Stomach (tissue), 9 donors: ENCODE results near the gene PRODH. TPM values are rescaled to one million over a fixed set of nuclear protein-coding genes. Genes with fewer than 3 reads are reported as not detected.

ENCODE experiments used
- DNase-seq, 2 donors: peaks; one replicate each; pipeline versions ENCODE4 v3.0.0 to v3.0.0-alpha.2; 2013 to 2019
- H3K27ac ChIP-seq, 5 donors: fragments of 200-600 bp in 4 of 5; sonication (generic) in 4 of 5; one replicate each; pipeline ENCODE4 v1.5.1; 2013 to 2019; ENCODE audit warnings: mild to moderate bottlenecking in 1 of 5, moderate library complexity in 1 of 5
- H3K27me3 ChIP-seq, 3 donors: fragments of 200-600 bp; sonication (generic); one replicate each; pipeline ENCODE4 v1.5.1; 2017 to 2019; ENCODE audit warnings: mixed run types in 1 of 3
- H3K36me3 ChIP-seq, 4 donors: fragments of 200-600 bp; sonication (generic); 1 replicate in 3 of 4; 2 replicates in 1 of 4; pipeline ENCODE4 v1.5.1; 2016 to 2019
- H3K4me1 ChIP-seq, 4 donors: fragments of 200-600 bp; sonication (generic); one replicate each; pipeline ENCODE4 v1.5.1; 2016 to 2019
- H3K4me3 ChIP-seq, 4 donors: fragments of 200-600 bp; sonication (generic) in 3 of 4; one replicate each; pipeline ENCODE4 v1.5.1; 2016 to 2019; ENCODE audit warnings: mild to moderate bottlenecking in 1 of 4
- H3K9me3 ChIP-seq, 4 donors: fragments of 200-600 bp; sonication (generic); one replicate each; pipeline ENCODE4 v1.5.1; 2016 to 2019
- EP300 ChIP-seq: sonication (generic); formaldehyde crosslinking; IDR thresholded peaks from one replicate; pipeline ENCODE4 v1.6.1; 2017; ENCODE audit warnings: antibody characterized with exemption
- POLR2A ChIP-seq, 4 donors: fragments of 450-650 bp; IDR thresholded peaks; one replicate each; pipeline ENCODE4 v1.6.1; 2016; ENCODE audit warnings: antibody characterized with exemption in 4 of 4, control low read depth in 2 of 4, mild to moderate bottlenecking in 1 of 4, moderate library complexity in 1 of 4
- POLR2AphosphoS5 ChIP-seq, 3 donors: sonication (generic); formaldehyde crosslinking; IDR thresholded peaks; one replicate each; pipeline ENCODE4 v1.6.1; 2016; ENCODE audit warnings: antibody characterized with exemption in 3 of 3
- WGBS, 5 donors: extraction: QIAGEN DNeasy Blood & Tissue Kit in 3 of 5; methylation state at CpG; one replicate each; pipeline versions ENCODE4 v1.1.5 to v1.1.7; 2013 to 2018; 5-methylcytosine and 5-hydroxymethylcytosine counted together
- intact Hi-C: fragments of 100-400 bp; cut with DNase I; formaldehyde crosslinking; loops from one replicate; pipeline ENCODE4 v1.15.1; 2023; ENCODE audit warnings: low total_unique reads
- polyA plus RNA-seq, 3 donors: library from polyadenylated mRNA; stranded (reverse); fragments of 200-250 nt; gene quantifications; one replicate each; pipeline ENCODE4 v1.2.3, GENCODE V29; 2013
- total RNA-seq, 5 donors: library from RNA; depleted of rRNA; stranded (reverse); fragments of >200 nt; gene quantifications; one replicate each; pipeline versions ENCODE4 v1.1.0 to v1.2.3, GENCODE V29; 2014 to 2016
- TF ChIP-seq, protein P1 (sequence below), 7 experiments: fragments of 450-650 bp in 4 of 7; fragments of 200-600 bp in 3 of 7; sonication (generic) in 3 of 7; IDR thresholded peaks; one replicate each; pipeline ENCODE4 v1.5.1; 2016 to 2019; ENCODE audit warnings: antibody characterized with exemption in 7 of 7, control low read depth in 2 of 7, mild to moderate bottlenecking in 1 of 7
- donor health status: healthy with polysubstance abuse.
- donor health status: Bipolar disorder and iron deficiency.
- donor health status: healthy.

Gene PRODH
- total and polyA plus RNA-seq, 8 donors: 0.19 to 240 (median 2.1) TPM; not detected in 2

DNA sequence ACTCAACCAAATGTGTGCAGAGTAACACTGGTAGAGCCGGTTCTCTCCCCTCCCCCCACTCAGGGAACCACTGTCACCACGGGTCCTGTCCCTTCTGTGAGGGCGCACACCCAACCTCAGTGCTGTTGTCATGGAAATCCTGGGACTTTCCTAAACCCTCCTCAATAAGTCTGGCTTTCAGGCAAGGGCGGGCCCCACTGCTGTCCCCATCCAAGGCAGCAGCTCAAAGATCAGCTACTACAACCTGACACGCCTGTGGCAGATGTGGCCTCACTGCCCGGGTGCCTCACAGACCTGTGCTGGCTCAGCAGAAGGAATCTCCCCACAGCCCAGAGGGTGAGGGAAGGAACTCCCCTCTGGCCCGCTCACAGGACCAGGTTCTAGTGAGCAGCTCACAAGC lies 2.2 kb downstream of the PRODH start:
- TF ChIP-seq POLR2A (IDR thresholded peaks at IDR 0.05) (no peak), POLR2AphosphoS5 (IDR thresholded peaks at IDR 0.05) (no peak), EP300 (no peak)
- TF ChIP-seq, protein P1, sequence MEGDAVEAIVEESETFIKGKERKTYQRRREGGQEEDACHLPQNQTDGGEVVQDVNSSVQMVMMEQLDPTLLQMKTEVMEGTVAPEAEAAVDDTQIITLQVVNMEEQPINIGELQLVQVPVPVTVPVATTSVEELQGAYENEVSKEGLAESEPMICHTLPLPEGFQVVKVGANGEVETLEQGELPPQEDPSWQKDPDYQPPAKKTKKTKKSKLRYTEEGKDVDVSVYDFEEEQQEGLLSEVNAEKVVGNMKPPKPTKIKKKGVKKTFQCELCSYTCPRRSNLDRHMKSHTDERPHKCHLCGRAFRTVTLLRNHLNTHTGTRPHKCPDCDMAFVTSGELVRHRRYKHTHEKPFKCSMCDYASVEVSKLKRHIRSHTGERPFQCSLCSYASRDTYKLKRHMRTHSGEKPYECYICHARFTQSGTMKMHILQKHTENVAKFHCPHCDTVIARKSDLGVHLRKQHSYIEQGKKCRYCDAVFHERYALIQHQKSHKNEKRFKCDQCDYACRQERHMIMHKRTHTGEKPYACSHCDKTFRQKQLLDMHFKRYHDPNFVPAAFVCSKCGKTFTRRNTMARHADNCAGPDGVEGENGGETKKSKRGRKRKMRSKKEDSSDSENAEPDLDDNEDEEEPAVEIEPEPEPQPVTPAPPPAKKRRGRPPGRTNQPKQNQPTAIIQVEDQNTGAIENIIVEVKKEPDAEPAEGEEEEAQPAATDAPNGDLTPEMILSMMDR (IDR thresholded peaks at IDR 0.05): no peak
- H3K27me3 ChIP-seq: no peaks in the 10 kb centered on the region
- H3K4me1 ChIP-seq: no peaks in the 10 kb centered on the region
- DNase-seq: no peak
- no peak overlapping the region for H3K27ac ChIP-seq
- intact Hi-C loops: no loop called here
- H3K36me3 ChIP-seq: no peaks in the 10 kb centered on the region
- no CpG with 5 or more reads among the region's 7 CpGs for WGBS, 5 donors
- no peak overlapping the region for H3K4me3 ChIP-seq
- H3K9me3 ChIP-seq: no peaks in the 10 kb centered on the region

DNA sequence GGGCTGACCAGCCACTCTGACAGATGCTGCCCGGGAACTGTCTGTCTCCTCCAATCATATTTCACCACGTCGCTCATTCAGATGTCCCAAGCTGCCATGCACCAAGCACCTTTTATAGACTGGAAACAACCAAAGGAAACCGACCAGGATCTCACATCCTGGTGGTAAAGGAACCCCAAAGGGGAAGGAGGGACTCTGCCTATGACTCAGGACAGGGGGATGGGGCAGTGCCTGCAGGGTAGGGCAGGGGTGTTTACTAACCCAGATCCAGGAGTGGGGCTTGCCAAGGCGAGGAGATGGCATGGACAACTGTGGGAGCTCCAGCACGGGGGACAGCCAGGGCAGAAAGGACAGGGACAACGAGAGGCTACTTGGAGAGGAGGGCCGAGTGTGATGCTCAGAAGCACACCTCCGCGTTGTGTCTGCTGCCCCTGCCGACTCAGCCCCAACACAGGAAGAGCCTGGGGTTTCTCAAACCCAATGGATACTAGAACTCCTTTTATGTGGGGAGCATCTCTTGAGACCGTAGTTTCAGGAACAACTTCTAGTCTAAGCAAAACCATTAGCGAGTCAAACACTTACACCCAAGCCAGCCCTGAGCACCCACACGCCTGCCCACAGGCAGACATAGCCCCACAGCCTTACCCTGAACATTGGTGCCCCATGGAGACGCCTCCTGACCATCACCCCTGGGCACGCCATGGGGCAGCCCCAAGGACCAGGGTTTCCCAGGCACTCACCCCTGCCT lies 4.0 kb downstream of the PRODH start:
- no peaks in the 10 kb centered on the region for H3K36me3 ChIP-seq
- TF ChIP-seq POLR2AphosphoS5 (IDR thresholded peaks at IDR 0.05) (no peak), POLR2A (IDR thresholded peaks at IDR 0.05) (no peak), EP300 (no peak)
- TF ChIP-seq, protein P1 (IDR thresholded peaks at IDR 0.05): no peak
- intact Hi-C loops: no loop called here
- H3K27ac ChIP-seq: no peak overlapping the region
- WGBS, 5 donors: no CpG with 5 or more reads among the region's 16 CpGs
- H3K9me3 ChIP-seq: no peaks in the 10 kb centered on the region
- H3K4me3 ChIP-seq: no peak overlapping the region
- H3K27me3 ChIP-seq: no peaks in the 10 kb centered on the region
- DNase-seq: no peak
- no peaks in the 10 kb centered on the region for H3K4me1 ChIP-seq

DNA sequence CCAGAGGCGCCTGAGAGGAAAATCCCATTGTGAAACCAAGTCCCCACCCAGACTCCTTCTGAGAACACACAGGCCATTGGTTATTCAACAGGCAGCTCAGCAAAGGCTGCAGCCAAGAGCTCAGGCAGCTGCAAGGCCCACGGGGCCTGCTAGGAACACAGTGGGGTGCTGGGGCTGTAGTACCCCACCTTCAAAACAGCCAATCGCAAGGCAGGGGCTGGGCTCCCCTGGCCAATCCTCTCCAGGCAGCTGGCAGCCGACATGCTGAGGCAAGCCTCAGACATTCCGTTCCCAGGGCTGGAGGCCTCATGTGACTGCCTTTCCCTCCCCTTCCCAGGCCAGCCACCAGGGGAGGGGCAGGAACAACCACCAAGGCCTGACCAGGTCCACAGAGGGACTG lies 6.6 kb downstream of the PRODH start:
- H3K36me3 ChIP-seq: no peaks in the 10 kb centered on the region
- H3K9me3 ChIP-seq: no peaks in the 10 kb centered on the region
- H3K4me3 ChIP-seq: no peak overlapping the region
- no peaks in the 10 kb centered on the region for H3K4me1 ChIP-seq
- intact Hi-C loops: no loop called here
- WGBS, 5 donors: 20% methylated on average over 1 of the region's 5 CpGs; no CpG with 5 or more reads in 4 of the 5 donors
- no peaks in the 10 kb centered on the region for H3K27me3 ChIP-seq
- TF ChIP-seq EP300: no peak
- no peak for TF ChIP-seq POLR2A (IDR thresholded peaks at IDR 0.05)
- TF ChIP-seq, protein P1 (IDR thresholded peaks at IDR 0.05): no peak
- TF ChIP-seq POLR2AphosphoS5 (IDR thresholded peaks at IDR 0.05): no peak
- H3K27ac ChIP-seq: no peak overlapping the region
- DNase-seq: no peak

DNA sequence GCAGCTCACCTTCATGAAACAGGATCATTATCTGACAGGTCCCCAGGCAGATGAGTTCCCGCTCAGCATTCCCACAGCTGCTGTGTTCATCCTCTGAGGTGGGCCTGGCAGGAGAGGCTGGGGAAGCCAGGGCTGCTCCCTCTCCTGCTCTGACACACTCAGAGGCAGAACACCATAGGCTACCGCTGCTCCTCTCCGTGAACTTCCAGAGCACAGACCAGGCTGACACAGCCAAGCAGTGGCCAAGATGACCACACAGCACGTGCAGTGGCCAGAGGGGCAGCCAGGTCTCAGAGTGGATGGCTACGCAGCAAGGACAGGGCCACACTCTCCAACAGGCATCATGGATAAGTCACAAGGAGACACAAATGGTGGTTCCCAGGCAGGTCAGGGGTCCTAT lies 8.5 kb downstream of the PRODH start:
- no peaks in the 10 kb centered on the region for H3K36me3 ChIP-seq
- H3K9me3 ChIP-seq: no peaks in the 10 kb centered on the region
- H3K4me3 ChIP-seq: no peak overlapping the region
- H3K27me3 ChIP-seq: no peaks in the 10 kb centered on the region
- H3K27ac ChIP-seq: no peak overlapping the region
- H3K4me1 ChIP-seq: no peaks in the 10 kb centered on the region
- intact Hi-C loops: no loop called here
- no CpG with 5 or more reads among the region's 5 CpGs for WGBS, 5 donors
- TF ChIP-seq, protein P1 (IDR thresholded peaks at IDR 0.05): no peak
- TF ChIP-seq EP300 (no peak), POLR2A (IDR thresholded peaks at IDR 0.05) (no peak), POLR2AphosphoS5 (IDR thresholded peaks at IDR 0.05) (no peak)
- no peak for DNase-seq
